GM18511 (cell line): ENCODE data around the gene IP6K3.

Experiments used
- ATAC-seq: cut with Tn5 transposase; IDR thresholded peaks from one replicate; pipeline ENCODE4 v1.9.1; 2021; ENCODE audit warnings: mild to moderate bottlenecking, moderate library complexity; ENCODE audit not compliant: unreplicated experiment

The IP6K3 gene

GRCh38 chr6:33693186-33694105 is 53.3 kb downstream of the IP6K3 start:
- no peak for ATAC-seq

- no peak for ATAC-seq
Observed at GRCh38 chr6:33692760-33693158, 53.9 kb downstream of the IP6K3 start.

- ATAC-seq = no peak
Observed at GRCh38 chr6:33692078-33692759, 54.5 kb downstream of the IP6K3 start.

GRCh38 chr6:33691456-33692077 is 55.1 kb downstream of the IP6K3 start:
- ATAC-seq = no peak

- ATAC-seq = no peak
Observed at GRCh38 chr6:33690766-33691165, 55.9 kb downstream of the IP6K3 start.

- ATAC-seq = no peak
Observed at GRCh38 chr6:33689879-33690278, 56.8 kb downstream of the IP6K3 start.

GRCh38 chr6:33689148-33689494 is 57.6 kb downstream of the IP6K3 start:
- ATAC-seq = no peak

GRCh38 chr6:33688451-33689147 is 58.1 kb downstream of the IP6K3 start:
- no peak for ATAC-seq

GRCh38 chr6:33688006-33688405 is 58.7 kb downstream of the IP6K3 start:
- ATAC-seq = no peak

GRCh38 chr6:33686981-33687975 is 59.4 kb downstream of the IP6K3 start:
- ATAC-seq = no peak

GRCh38 chr6:33686225-33686924 is 60.3 kb downstream of the IP6K3 start:
- no peak for ATAC-seq

- no peak for ATAC-seq
Observed at GRCh38 chr6:33685411-33686224, 61.1 kb downstream of the IP6K3 start.

GRCh38 chr6:33684983-33685382 is 61.7 kb downstream of the IP6K3 start:
- no peak for ATAC-seq

GRCh38 chr6:33684428-33684896 is 62.2 kb downstream of the IP6K3 start:
- no peak for ATAC-seq

- ATAC-seq = no peak
Observed at GRCh38 chr6:33683576-33684427, 62.9 kb downstream of the IP6K3 start.

GRCh38 chr6:33683051-33683571 is 63.6 kb downstream of the IP6K3 start:
- no peak for ATAC-seq

- no peak for ATAC-seq
Observed at GRCh38 chr6:33682341-33682740, 64.4 kb downstream of the IP6K3 start.
